ENCODE measurements around the gene REXO5. TPM values are rescaled to one million over a fixed set of nuclear protein-coding genes. Genes with fewer than 3 reads are reported as not detected.

REXO5 gene
- total and polyA plus RNA-seq, 2 of the 13 experiments (the other 11 are each of a cell fraction or from before 2014, with no cell fraction given), result 5.9 to 13.1 TPM

DNA sequence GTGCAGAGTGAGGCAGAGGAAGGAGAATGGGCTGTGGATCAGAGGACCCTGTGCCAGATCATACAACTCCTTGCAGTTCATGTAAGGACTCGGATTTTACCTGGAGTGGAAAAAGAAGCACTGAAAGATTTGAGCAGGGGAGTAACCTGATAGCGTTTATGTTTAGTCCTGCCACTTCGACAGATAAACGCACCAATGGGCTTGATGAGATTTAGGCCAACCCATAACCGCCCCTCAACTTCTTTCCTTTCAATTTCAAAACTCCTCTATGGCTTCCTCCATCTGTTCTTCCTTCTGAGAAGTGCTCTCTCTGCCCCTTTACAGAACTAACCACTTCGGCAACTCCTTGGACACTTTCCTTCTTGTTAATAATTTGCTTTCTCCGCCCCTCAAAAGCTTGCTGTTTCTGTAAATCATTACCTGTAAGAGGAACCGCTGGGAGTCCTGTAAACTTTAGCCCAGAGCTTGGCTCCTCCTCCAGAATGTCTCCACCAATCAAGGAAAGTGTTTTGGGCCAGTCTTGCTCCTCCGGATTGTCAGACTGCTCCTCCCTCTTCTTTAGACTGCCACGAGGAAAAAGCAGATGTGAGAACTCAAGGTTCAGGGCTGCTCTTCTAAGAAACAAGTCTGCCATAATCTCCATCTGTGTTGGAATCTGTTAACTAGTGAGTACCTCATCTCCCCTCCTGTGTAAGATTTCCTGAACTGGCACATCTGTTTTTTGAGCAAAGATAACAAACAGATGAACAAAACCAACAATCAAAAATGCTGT lies 42.7 kb upstream of the REXO5 start, which contains the start of gene ACSM3 (continued):
- TF ChIP-seq, protein P1, sequence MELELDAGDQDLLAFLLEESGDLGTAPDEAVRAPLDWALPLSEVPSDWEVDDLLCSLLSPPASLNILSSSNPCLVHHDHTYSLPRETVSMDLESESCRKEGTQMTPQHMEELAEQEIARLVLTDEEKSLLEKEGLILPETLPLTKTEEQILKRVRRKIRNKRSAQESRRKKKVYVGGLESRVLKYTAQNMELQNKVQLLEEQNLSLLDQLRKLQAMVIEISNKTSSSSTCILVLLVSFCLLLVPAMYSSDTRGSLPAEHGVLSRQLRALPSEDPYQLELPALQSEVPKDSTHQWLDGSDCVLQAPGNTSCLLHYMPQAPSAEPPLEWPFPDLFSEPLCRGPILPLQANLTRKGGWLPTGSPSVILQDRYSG (CRISPR knock-in tag; IDR thresholded peaks at IDR 0.05), result no peak
- no peak for TF ChIP-seq MED13 (CRISPR knock-in tag; IDR thresholded peaks at IDR 0.05)
- TF ChIP-seq IRX3 (CRISPR knock-in tag; IDR thresholded peaks at IDR 0.05; ENCODE audit: borderline replicate concordance, low read depth), result no peak
- no peak for TF ChIP-seq TP53 (CRISPR knock-in tag; conservative IDR thresholded peaks at IDR 0.05)
- peak; percentile 83 for TF ChIP-seq ZMYM4 (CRISPR knock-in tag; IDR thresholded peaks at IDR 0.05)
- TF ChIP-seq ZNF343 (CRISPR knock-in tag; IDR thresholded peaks at IDR 0.05), result no peak
- no peak for TF ChIP-seq ZNF660 (CRISPR knock-in tag; IDR thresholded peaks at IDR 0.05; ENCODE audit: borderline replicate concordance, low read depth)
- TF ChIP-seq MED1 (CRISPR knock-in tag; IDR thresholded peaks at IDR 0.05), result 0 out of 2 replicates have a peak, but pooled peaks have one; percentile 19
- no peak for TF ChIP-seq ZNF180 (CRISPR knock-in tag; IDR thresholded peaks at IDR 0.05; ENCODE audit: borderline replicate concordance, low read depth)
- no peak for TF ChIP-seq POLR2AphosphoS2 (IDR thresholded peaks at IDR 0.05; ENCODE audit: low read depth, low read length)
- TF ChIP-seq NCOA1 (CRISPR knock-in tag; IDR thresholded peaks at IDR 0.05), result no peak
- no peak for TF ChIP-seq TBP (CRISPR knock-in tag; IDR thresholded peaks at IDR 0.05)
- no peak for TF ChIP-seq SRSF9 (IDR thresholded peaks at IDR 0.05; ENCODE audit: borderline replicate concordance, insufficient read depth, low read depth, low read length, poor library complexity, severe bottlenecking)
- no peak for TF ChIP-seq SSRP1 (CRISPR knock-in tag; IDR thresholded peaks at IDR 0.05)
- TF ChIP-seq BCL3 (CRISPR knock-in tag; IDR thresholded peaks at IDR 0.05), result no peak
- TF ChIP-seq, protein P2, sequence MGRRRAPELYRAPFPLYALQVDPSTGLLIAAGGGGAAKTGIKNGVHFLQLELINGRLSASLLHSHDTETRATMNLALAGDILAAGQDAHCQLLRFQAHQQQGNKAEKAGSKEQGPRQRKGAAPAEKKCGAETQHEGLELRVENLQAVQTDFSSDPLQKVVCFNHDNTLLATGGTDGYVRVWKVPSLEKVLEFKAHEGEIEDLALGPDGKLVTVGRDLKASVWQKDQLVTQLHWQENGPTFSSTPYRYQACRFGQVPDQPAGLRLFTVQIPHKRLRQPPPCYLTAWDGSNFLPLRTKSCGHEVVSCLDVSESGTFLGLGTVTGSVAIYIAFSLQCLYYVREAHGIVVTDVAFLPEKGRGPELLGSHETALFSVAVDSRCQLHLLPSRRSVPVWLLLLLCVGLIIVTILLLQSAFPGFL (CRISPR knock-in tag; IDR thresholded peaks at IDR 0.05), result no peak
- TF ChIP-seq ZNF552 (CRISPR knock-in tag; IDR thresholded peaks at IDR 0.05; ENCODE audit: borderline replicate concordance), result no peak
- no peak for TF ChIP-seq ZNF20 (CRISPR knock-in tag; IDR thresholded peaks at IDR 0.05)
- TF ChIP-seq DNMT3B (CRISPR knock-in tag; conservative IDR thresholded peaks at IDR 0.05), result 0 out of 2 replicates have a peak, but pooled peaks have one; percentile 24
- TF ChIP-seq, protein P3, sequence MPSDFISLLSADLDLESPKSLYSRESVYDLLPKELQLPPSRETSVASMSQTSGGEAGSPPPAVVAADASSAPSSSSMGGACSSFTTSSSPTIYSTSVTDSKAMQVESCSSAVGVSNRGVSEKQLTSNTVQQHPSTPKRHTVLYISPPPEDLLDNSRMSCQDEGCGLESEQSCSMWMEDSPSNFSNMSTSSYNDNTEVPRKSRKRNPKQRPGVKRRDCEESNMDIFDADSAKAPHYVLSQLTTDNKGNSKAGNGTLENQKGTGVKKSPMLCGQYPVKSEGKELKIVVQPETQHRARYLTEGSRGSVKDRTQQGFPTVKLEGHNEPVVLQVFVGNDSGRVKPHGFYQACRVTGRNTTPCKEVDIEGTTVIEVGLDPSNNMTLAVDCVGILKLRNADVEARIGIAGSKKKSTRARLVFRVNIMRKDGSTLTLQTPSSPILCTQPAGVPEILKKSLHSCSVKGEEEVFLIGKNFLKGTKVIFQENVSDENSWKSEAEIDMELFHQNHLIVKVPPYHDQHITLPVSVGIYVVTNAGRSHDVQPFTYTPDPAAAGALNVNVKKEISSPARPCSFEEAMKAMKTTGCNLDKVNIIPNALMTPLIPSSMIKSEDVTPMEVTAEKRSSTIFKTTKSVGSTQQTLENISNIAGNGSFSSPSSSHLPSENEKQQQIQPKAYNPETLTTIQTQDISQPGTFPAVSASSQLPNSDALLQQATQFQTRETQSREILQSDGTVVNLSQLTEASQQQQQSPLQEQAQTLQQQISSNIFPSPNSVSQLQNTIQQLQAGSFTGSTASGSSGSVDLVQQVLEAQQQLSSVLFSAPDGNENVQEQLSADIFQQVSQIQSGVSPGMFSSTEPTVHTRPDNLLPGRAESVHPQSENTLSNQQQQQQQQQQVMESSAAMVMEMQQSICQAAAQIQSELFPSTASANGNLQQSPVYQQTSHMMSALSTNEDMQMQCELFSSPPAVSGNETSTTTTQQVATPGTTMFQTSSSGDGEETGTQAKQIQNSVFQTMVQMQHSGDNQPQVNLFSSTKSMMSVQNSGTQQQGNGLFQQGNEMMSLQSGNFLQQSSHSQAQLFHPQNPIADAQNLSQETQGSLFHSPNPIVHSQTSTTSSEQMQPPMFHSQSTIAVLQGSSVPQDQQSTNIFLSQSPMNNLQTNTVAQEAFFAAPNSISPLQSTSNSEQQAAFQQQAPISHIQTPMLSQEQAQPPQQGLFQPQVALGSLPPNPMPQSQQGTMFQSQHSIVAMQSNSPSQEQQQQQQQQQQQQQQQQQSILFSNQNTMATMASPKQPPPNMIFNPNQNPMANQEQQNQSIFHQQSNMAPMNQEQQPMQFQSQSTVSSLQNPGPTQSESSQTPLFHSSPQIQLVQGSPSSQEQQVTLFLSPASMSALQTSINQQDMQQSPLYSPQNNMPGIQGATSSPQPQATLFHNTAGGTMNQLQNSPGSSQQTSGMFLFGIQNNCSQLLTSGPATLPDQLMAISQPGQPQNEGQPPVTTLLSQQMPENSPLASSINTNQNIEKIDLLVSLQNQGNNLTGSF (CRISPR knock-in tag; IDR thresholded peaks at IDR 0.05), result no peak
- TF ChIP-seq SRY (CRISPR knock-in tag; IDR thresholded peaks at IDR 0.05), result no peak
- no peak for TF ChIP-seq PRPF4 (IDR thresholded peaks at IDR 0.05; ENCODE audit: low read depth, low read length, poor library complexity, severe bottlenecking)

Measured in HepG2 (cell line).